Retinal pigment epithelial cell (primary cell): ENCODE data around the gene ADGRD1.
A peak's percentile ranks its signal among the peaks of the same experiment; 100 is the strongest.

Experiments used
- DNase-seq: peaks from one replicate; pipeline ENCODE4 v3.0.0-alpha.2; 2010; ENCODE audit warnings: low read depth
- H3K4me3 ChIP-seq: 2 replicates; pipeline ENCODE4 v1.5.1; 2011; ENCODE audit warnings: mild to moderate bottlenecking, low read length, control low read depth, moderate library complexity
- TF ChIP-seq, protein P1 (sequence below): conservative IDR thresholded peaks from 2 replicates; pipeline ENCODE4 v1.5.1; 2011; ENCODE audit warnings: low read depth, low read length, control low read depth, inconsistent platforms

ADGRD1 gene

GRCh38 chr12:131102991-131103668, 149.4 kb downstream of the ADGRD1 start:
- no peak for DNase-seq
- TF ChIP-seq, protein P1, sequence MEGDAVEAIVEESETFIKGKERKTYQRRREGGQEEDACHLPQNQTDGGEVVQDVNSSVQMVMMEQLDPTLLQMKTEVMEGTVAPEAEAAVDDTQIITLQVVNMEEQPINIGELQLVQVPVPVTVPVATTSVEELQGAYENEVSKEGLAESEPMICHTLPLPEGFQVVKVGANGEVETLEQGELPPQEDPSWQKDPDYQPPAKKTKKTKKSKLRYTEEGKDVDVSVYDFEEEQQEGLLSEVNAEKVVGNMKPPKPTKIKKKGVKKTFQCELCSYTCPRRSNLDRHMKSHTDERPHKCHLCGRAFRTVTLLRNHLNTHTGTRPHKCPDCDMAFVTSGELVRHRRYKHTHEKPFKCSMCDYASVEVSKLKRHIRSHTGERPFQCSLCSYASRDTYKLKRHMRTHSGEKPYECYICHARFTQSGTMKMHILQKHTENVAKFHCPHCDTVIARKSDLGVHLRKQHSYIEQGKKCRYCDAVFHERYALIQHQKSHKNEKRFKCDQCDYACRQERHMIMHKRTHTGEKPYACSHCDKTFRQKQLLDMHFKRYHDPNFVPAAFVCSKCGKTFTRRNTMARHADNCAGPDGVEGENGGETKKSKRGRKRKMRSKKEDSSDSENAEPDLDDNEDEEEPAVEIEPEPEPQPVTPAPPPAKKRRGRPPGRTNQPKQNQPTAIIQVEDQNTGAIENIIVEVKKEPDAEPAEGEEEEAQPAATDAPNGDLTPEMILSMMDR = no peak
- H3K4me3 ChIP-seq = no peak overlapping the region

DNA sequence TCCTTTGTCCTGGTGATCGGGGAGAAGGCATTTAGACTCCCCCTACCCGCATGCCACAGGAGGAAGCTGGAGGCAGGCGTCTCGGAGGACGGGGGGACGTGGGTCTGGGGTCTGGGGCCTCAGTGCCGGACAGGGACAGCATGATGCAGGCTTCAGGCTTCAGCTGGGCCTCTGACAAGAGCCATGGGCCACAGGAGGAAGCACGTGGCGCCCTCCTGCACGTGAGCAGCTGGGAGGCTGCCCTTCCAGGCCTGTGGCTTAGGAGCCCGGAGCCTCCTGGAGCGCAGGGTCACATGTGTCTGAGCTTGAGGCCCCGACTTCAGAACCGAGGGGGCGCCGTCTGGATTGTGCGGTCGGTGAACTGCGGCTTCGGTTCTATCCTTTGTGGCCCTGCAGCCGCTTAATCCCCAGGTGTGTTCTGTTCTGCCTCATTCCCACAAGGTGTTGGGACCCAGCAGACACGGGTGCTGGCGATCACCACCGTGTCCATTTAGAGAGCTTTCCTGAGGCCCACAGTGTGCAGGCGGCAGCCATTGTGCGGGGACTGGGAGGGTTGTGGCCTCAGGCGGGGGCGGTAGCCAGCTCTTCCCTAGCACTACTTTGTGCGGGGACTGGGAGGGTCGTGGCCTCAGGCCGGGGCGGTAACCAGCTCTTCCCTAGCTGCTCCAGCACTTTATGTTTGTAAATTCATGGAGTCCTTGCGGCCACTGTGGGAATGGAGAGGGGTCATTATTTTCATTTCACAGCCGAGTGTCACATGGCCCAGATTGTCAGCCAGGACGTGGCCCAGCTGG, 150.2 kb downstream of the ADGRD1 start:
- DNase-seq = no peak
- H3K4me3 ChIP-seq = no peak overlapping the region
- TF ChIP-seq, protein P1 = no peak

DNA sequence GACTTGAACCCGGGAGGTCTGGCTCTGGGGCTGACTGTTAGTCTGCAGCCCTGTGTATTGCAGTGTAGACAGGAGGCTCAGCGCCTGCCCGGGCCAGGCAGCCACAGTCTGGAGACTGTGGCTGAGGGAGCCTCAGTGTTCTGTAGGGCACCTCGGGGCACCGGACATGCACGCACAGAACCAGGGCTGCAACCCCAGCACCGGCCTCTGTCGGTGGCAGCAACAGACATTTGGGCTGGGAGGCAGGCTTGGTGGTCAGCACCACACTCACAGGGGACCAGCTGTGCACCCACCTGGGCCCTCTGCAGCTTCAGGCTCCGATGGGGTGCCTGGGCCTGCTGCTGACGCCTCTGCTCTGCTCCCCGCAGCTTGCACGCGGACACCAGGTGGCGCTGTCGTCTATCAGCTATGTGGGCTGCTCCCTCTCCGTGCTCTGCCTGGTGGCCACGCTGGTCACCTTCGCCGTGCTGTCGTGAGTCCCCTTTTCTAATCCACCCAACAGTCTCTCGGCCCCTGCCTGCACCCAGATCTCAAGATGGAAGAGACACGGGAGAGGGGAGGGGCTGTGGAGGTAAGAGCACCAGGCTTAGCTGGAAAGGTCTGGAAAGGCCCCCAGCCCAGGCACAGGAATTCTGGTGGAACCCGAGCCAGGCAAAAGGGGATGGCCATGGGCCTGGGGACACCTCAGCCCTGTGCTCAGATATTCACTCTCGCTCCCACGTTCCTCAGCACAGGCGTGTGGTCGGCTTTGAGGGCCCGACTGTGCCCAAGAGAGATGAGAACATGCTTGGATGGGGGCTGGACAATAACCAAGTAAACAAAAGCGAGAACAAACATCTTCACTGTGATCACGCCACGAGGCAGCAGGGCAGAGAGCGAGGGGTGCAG, 151.0 kb downstream of the ADGRD1 start:
- no peak for DNase-seq
- no peak overlapping the region for H3K4me3 ChIP-seq

DNA sequence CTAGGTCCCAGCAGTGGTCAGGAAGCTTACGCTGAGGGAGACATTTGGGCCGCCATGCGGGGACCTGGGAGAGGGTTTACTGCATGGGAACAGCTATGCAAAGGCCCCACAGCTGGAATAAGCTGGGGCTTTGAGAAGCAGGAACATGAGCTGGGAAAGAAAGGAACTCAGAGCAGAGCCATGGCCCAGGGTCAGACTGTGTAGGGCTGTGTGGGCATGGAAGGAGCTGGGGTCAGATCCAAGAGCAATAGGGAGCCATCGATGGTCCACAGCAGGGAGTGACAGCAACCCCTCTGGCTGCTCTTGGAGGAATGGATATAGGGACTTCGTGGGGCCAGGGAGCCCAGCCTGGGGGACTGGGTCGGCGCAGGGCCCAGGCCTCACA, 151.6 kb downstream of the ADGRD1 start:
- TF ChIP-seq, protein P1 = no peak
- no peak overlapping the region for H3K4me3 ChIP-seq
- no peak for DNase-seq

More for the DNA sequence above, 151.0 kb downstream of the ADGRD1 start:
- TF ChIP-seq, protein P1 = peak; percentile 62

- no peak overlapping the region for H3K4me3 ChIP-seq
- no peak for DNase-seq
- TF ChIP-seq, protein P1 = no peak
Observed at GRCh38 chr12:131105736-131106348, 152.1 kb downstream of the ADGRD1 start.

DNA sequence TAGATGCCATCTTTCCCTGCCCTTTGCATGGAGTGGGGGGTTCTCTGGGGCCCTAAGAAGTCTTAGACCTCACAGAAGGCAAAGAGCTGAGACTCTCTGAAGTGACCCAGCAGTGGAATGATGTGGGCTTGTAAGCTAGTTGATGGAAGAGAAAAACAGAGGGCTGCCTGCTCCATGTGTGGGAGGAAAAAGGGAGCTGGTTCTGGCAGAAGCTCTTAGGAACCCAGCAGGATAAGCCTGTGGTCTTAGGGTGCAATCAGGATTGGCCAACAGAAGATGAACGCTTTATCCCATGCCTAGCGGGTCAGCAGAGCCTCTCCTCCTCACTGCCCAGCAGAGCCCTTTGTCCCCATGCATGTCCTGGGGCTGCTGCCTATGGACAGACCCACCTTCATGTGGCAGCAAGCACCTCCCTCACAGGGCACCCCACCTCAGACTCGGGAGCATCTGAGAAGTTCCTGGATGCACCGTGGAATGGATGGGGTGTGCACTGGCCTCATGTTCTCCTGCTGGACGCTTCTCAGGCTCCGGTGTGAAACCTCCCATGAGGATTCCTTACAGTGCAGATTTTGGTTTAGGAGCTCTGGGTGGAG, 152.7 kb downstream of the ADGRD1 start:
- TF ChIP-seq, protein P1 = no peak
- no peak for DNase-seq

More for the DNA sequence above, 152.7 kb downstream of the ADGRD1 start:
- no peak overlapping the region for H3K4me3 ChIP-seq
